ENCODE data around the gene ZFR2. TPM values are rescaled to one million over a fixed set of nuclear protein-coding genes. Genes with fewer than 3 reads are reported as not detected.
"Not testable (repeated sequence)": the region's sequence is repeated elsewhere in the genome, so short reads cannot be mapped to it uniquely, and the experiment has no call there.

Gene ZFR2
- total RNA-seq = 0.62 TPM
- long read RNA-seq = 0 reads

DNA sequence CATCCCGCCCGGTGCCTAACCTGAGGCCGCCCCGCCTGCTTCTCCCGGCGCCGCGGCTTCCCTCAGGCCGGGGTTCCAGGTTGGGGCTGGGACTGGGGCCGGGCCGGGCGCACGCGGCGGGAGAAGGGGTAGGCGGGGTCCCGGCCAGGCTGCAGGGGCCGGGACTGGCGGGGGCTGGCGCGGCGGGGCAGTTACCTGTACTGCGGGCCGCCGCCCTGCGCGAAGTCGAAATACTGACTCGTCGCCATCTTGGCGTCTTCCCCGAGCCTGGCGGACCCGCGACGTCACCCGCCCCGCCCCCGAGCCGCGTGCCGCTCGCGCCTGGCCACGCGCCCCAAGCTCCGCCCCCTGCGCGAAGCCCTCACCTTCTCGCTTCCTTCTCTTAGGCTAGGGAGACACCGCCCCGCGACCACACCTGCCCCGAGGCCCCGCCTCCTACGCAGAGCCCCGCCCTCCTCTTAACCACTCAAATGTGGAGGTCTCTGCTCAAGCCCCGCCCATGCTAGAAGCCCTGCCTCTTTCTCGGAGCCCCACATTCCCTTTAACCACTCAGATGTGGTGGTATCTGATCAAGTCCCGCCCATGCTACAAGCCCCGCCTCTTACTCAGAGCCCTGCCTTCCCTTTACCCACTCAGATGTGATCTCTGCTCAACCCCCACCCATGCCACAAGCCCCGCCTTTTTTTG, at the start of gene ZFR2:
TSS of gene ZFR2 (minus strand) at position 269 of the 687 bp plus-strand sequence. CDS start at position 248, 21 bp downstream.
- intact Hi-C loops (cut with DNase I) = no loop called here
- DNase-seq (ENCODE audit: low spot score) = no peak

DNA sequence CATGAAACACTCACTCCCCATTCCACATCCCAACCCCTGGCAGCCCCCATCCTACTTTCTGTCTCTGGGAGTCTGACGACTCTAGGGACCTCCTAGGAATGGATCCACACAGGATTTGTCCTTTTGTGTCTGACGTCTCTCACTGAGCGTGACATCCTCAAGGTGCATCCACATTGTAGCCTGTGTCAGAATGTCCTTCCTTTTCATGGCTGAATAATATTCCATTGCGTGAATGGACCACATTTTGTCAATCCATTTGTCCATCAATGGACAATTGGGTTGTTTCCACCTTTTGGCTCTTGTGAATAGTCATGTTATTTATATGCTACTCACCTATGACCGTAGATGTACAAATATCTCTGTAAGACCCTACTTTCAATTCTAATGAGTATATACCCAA, 47.2 kb upstream of the ZFR2 start:
- intact Hi-C loops (cut with DNase I) = no loop called here
- no peak for DNase-seq (ENCODE audit: low spot score)

DNA sequence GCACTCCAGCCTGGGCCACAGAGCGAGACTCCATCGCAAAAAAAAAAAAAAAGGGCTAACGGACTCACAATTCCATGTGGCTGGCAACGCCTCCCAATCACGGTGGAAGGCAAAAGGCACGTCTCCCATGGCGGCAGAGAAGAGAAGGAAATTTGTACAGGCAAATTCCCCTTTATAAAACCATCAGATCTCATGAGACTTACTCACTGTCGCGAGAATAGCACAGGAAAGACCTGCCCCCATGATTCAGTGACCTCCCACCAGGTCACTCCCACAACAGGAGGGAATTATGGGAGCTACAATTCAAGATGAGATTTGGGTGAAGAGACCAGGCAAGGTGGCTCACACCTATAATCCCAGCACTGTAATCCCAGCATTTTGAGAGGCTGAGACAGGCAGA, 45.4 kb upstream of the ZFR2 start:
- intact Hi-C loops (cut with DNase I) = no loop called here
- DNase-seq (ENCODE audit: low spot score) = no peak

DNA sequence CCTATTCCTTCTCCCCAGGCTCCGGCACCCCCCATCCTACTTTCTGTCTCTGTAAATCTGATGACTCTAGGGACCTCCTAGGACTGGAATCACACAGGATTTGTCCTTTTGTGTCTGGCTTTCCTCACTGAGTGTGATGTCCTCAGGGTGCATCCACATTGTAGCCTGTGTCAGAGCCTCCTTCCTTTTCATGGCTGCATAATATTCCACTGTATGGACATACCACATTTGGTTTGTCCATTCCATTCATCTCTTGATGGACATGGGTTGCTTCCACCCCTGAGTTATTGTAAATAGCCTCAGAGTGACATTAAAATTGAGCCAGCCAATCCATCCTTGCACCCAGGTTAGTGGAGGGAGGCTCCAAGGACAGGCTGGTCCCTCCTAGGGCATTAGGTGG, 41.3 kb upstream of the ZFR2 start:
- intact Hi-C loops (cut with DNase I) = no loop called here
- DNase-seq (ENCODE audit: low spot score) = no peak

DNA sequence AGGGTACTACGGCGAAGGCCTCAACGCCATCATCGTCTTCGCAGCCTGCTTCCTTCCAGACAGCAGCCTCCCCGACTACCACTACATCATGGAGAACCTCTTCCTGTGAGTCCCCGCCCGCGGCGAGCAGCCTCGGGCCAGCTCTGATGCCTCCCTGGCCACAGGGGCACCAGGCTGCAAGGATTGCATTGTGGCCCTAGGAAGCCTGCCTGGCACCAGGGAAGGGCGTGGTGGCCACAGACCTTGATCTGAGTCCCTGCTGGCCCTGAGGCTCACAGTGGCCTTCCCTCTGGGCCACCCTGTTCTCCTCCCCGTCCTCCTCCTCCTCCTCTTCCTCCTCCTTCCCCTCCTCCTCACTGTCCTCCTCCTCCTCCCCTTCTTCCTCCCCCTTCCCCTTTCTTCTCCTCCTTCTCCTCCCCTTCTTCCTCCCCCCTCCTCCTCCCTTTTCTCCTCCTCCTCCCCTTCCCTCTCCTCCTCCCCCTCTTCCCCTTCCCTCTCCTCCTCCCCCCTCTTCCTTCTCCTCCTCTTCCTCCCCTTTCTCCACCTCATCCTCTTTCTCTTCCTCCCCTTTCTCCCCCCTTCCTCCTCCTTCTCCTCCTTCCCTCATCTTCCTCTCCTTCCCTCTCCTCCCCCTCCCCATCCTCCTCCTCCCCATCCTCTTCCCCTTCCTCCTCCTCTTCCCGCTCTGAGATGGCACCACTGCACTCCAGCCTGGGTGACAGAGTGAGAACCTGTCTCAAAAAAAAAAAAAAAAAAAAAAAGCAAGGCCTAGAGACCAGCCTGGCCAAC, 39.6 kb upstream of the ZFR2 start:
- no peak for DNase-seq (ENCODE audit: low spot score)
- intact Hi-C loops (cut with DNase I) = no loop called here

DNA sequence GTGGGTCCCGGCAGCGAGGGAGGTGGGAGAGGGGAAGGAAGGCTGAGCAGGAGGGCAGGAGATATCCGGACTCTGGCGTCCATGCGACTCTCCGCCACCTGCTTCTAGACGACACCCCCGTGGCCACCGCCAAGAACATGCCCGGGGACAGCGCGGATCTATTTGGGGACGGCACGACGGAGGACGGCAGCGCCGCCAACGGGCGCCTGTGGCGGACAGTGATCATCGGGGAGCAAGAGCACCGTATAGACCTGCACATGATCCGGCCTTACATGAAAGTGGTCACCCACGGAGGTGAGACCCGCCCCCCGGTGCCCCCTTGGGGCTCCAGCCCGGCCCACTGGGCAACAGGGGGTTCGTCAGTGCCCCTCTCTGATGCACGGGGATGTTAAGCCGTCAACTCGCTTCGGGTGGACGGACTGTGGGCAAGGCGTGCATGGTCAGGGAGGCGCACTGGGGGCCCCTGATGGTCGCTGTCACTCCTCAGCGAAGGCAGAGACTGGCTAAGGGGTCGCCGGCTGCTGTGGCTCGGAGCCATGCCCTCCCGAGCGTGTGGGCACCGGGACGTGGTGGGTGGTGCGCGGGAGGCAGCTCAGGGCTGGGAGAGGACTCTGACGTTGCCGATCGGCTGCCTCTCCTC, 38.9 kb upstream of the ZFR2 start:
- no peak for DNase-seq (ENCODE audit: low spot score)
- intact Hi-C loops (cut with DNase I) = no loop called here

DNA sequence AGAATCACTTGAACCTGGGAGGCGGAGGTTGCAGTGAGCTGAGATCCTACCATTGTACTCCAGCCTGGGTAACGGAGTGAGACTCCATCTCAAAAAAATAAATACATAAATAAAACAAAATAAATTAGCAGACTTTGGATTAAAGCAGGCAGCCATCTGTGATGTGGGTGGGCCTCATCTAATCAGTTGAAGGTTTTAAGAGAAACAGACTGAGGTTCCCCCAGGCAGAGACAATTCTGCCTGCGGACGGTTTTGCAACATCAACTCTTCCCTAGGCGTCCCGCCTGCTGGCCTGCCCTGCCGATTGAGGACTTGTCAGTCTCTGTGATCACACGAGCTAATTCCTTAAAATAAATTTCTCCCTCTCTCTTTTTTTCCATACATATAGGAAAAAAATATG, 35.4 kb upstream of the ZFR2 start:
- intact Hi-C loops (cut with DNase I) = no loop called here
- DNase-seq (ENCODE audit: low spot score) = no peak

DNA sequence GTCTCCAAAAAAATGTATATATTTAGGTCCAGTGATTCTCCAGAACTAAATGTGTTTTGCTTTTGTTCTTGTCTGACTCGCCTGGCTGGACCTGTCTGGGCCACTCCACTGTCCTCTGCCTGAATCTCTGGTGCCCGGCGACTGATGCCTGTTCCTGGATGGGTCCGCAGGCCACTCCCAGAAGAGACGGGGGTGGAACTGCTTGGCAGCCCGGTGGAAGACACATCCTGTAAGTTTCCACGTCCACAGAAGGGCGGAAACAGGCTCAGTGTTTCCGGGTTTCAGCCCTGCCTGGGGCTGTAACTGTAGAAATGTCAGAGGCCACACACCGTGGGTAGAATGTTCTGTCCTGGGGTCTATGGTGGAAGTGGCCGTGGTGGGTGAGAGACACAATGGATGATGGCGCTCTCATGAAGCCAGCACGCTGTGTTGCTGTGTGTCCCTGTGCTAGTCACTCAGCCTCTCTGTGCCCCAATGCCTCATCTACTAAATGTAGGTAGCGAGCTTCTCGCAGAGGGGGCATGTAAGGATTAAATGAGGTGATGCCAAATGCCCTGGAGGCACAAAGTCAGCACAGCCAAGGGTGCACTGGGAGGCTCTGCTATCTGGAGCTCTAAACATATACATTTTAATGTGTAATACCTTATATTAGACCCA, 33.6 kb upstream of the ZFR2 start:
- DNase-seq (ENCODE audit: low spot score) = no peak
- intact Hi-C loops (cut with DNase I) = no loop called here

DNA sequence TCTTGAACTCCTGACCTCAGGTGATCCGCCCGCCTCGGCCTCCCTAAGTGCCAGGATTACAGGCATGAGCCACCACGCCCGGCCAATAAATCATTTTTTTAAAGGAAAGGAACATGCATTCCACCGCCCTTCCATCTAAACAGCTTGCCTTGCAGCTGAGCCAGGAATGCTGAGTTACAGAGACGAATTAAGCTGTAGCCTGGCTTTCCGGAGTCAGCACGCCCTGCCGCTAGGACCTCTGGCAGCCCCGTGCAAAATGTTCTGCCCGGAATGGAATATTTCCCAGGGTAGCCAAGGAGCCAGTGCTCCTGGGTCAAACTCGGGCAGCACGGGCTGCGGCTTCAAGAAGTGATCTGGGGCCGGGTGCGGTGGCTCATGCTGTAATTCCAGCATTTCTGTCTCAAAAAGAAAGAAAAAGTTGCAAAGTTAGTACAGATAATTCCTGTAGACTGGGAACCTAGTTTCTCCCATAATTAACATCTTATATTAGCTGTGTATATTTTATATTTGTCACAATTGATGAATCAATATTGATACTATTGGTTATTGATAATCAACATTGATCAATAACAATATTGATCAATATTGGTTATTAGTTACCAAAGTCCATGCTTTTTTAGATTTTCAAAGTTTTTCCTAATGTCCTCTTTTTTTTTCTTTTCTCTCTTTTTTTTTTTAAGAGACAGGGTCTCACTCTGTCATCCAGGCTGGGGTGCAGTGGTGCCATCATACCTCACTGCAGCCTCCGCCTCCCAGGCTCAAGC, 30.9 kb upstream of the ZFR2 start:
- intact Hi-C loops (cut with DNase I) = no loop called here
- no peak for DNase-seq (ENCODE audit: low spot score)

DNA sequence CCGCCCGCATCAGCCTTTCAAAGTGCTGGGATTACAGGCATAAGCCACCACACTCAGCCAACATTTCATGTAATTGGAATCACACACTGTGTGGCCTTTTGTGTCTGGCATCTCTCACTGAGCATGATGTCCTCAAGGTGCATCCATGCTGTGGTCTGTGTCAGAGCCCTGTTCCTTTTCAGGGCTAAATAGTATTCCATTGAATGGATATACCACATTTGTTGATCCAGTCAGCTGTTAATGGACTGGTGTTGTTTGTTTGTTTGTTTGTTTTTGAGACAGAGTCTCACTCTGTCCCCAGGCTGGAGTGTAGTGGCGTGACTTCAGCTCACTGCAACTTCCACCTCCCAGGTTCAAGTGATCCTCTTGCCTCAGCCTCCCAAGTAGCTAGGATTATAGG, 29.6 kb upstream of the ZFR2 start:
- intact Hi-C loops (cut with DNase I) = no loop called here
- DNase-seq (ENCODE audit: low spot score) = no peak

DNA sequence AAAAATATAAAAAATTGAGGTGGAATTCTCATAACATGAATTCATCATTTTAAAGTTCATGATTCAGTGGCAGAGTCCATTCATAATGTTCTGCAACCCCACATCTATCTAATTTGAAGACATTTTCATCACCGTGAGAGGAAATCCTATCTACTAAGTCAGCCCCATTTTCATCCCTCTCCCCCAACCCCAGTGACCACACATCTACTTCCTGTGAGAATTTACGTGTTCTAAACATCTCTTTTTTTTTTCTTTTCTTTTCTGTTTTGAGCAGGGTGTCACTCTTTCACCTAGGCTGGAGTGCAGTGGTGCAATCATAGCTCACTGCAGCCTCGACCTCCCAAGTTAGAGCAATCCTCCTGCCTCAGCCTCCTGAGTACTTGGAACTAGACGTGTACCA, 29.1 kb upstream of the ZFR2 start:
- no peak for DNase-seq (ENCODE audit: low spot score)
- intact Hi-C loops (cut with DNase I) = no loop called here

DNA sequence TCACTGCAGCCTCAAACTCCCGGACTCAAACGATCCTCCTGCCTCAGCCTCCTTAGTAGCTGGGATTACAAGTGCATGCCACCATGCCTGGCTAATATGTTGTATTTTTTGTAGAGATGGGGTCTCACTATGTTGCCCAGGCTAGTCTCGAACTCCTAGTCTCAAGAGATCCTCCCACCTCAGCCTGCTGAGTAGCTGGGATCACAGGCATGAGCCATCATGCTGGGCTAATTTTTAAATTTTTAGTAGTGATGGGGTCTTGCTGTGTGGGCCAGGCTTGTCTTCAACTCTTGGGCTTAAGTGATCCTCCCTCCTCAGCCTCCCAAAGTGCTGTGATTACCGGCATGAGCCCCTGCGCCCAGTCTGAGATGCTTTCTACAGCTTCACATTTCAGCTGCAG, 26.9 kb upstream of the ZFR2 start:
- DNase-seq (ENCODE audit: low spot score) = no peak

DNA sequence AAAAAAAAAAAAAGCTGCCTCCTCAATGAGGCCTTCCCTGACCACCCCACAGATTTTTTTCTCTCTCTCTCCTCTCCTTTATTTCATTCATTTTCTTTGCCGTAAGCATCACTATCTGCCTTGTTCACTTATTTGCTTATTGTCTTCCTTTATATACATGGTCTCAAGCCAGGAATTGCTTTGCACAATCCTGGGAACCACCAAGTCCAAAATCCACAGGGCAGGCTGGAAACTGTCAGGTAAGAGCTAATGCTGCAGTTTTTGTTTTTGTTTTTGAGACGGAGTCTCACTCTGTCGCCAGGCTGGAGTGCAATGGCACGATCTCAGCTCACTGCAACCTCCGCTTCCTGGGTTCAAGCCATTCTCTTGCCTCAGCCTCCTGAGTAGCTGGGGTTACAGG, 26.1 kb upstream of the ZFR2 start:
- DNase-seq (ENCODE audit: low spot score); intact Hi-C loops (cut with DNase I): not testable (repeated sequence)

More for the DNA sequence above, 26.9 kb upstream of the ZFR2 start:
- intact Hi-C loops (cut with DNase I) = no loop called here

DNA sequence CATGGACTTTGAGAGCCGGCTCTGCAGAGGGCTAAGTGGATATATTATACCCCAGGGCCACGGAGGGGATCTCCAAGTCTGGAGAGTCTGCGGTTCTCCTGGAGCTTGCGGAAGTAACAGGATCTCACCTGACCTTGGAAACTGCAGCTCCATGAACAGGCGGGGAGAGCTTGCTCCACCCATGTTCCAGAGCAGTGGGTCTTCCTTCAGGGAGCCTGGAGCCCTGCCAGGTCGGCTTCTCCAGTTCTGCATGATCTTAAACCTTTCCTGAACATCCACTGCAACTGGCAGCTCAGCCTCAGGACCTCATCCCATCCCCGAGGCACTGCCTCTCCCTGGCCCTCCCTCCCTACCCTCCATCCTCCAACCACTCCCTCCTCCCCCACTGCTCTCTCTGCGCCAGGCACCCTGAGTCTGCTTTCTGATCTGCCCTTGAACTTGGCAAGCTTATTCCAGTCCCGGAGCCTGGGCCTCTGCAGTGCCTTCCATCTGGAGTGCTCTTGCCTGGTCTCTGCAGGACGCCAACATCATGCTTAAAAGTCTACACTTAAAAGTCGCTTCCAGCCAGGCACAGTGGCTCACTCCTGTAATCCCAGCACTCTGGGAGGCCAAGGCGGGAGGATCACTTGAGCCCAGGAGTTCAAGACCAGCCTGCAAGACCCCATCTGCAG, 24.8 kb upstream of the ZFR2 start:
- intact Hi-C loops (cut with DNase I) = no loop called here
- DNase-seq (ENCODE audit: low spot score) = no peak

DNA sequence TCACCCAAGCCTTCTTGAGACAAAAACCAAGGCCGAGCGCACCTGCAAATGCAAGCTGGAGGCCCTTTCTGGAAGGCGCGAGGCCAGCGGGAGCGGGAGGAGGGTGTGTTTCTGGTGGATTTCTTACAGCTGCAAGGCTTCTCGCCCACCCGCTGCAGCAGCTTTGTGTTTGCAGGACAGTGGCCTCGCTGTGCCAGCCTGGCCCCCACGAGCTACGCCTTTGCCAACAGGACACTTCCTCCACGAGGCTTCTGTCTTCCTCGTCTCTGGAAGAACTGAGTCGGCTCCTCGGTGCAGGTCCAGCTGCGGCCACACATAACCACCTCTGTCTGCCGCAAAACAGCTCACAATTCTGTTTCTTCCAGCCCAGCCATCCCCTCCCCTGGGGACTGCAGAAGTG, 21.8 kb upstream of the ZFR2 start:
- intact Hi-C loops (cut with DNase I) = no loop called here
- no peak for DNase-seq (ENCODE audit: low spot score)

DNA sequence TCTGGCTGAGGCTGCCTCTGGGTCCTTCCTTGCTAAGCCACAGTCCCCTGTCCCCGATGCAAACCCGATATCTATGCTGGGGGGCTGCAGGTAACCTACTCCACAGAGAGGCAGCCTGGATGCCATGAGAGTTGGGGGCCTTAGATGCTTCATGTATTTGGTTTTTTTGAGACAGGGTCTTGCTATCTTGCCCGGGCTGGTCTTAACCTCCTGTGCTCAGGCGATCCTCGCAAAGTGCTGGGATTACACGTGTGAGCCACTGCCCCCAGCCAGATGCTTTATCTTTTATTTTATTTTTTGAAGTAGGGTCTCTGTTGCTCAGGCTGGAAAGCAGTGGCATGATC, 13.2 kb upstream of the ZFR2 start:
- intact Hi-C loops (cut with DNase I) = no loop called here

DNA sequence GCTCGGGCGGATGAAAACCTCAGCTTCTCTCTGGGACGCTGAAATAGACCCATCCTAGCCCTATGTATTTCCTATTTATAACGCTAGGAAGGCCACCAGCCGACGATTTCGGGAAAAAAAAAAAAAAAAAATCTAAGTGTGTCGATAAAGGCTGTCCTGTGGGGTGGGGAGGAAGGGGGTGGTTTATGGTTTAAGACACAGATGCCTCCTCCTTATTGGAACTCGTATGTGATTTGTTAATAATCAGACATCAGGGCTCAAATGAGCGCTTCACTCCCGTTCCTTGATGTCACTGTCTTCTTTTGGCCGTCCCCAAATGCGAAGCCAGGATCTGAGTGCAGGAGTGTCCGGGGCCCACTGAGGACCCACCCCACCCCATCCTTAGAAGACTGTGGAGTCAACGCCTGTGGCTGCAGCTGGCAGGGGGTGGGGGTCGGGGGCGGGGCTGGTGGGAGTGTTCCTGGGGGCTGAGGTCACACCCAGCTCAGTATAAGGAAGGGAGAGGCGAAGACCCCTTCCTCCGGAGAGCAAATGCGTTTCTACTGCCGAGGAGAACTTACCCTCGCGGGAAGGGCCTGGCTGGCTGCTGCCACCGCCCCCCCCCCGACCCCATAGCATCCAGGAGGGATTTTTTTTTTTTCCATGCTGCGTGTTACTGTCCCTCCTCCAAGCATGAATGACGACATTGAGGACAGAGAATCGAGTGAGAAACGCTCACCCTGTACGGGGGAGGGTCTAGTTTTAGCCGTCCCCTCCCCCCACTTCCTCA, 12.6 kb upstream of the ZFR2 start:
- intact Hi-C loops (cut with DNase I) = no loop called here

More for the DNA sequence above, 13.2 kb upstream of the ZFR2 start:
- DNase-seq (ENCODE audit: low spot score) = no peak

DNA sequence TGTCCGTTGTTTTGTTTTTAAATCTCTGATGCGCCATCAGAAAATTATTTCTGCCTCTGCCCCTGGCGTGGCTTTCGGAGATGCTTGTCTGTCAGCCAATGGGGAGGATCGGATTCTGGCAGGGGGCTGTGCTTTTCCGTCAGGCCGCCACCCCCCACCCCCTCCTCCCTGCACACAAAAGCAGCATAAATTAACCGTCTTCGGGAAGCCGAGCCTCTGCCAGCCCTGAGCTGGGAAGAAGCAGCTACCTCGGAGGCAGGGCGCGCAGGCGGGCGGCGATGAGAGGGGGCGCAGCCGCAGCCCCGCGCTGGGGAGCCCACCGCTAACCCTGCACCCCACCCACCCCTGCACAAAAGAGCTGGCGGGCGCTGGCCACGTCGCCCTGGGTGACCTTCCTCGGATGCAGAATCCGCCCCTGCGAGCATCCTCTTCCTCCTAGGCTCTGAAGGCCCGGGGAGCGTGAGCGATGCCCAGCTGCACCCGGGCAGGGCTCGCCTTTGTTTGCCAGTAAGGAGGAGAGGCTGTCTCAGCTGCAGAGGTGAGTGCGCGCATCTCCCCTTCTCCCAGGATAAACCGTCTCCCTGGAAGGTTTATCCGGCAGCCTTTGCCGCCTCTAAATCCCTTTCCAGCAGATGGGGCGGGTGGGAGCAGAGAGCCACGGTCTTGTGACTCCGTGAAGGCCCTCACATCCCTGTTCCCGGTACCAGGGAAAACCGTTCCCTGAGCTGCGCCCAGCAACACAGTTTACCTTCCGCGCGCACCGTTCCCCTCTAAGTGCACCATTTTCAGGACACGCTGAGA, 11.8 kb upstream of the ZFR2 start, which contains the start of gene ATCAY:
TSS of gene ATCAY (plus strand) at position 215 of the 801 bp plus-strand sequence. CDS start 5,083 bp downstream, outside the sequence.
- DNase-seq (ENCODE audit: low spot score) = no peak
- intact Hi-C loops (cut with DNase I) = no loop called here

More for the DNA sequence above, 12.6 kb upstream of the ZFR2 start:
- no peak for DNase-seq (ENCODE audit: low spot score)

Data from cardiac septum (tissue), 1 donor.